ENCODE data around the gene MEGF11. TPM values are rescaled to one million over a fixed set of nuclear protein-coding genes. Genes with fewer than 3 reads are reported as not detected.

MEGF11 gene
- total RNA-seq, 1 experiment from 2014 or later = not detected

GRCh38 chr15:66025015-66025452 lies 228.5 kb downstream of the MEGF11 start:
- Histone ChIP-seq H3F3A (ENCODE audit: insufficient read depth, low read depth) (peaks cover 4% of the 10 kb centered on the region; the same call in 1 of the 2 replicates), H3K27me3 (ENCODE audit: insufficient read depth, low read depth) (no peaks in the 10 kb centered on the region), H3K4me3 (no peak overlapping the region), H3K36me3 (ENCODE audit: low read depth) (no peaks in the 10 kb centered on the region), H4K20me1 (ENCODE audit: insufficient read depth) (no peaks in the 10 kb centered on the region), H3K9me3 (ENCODE audit: insufficient read depth, low read depth) (no peaks in the 10 kb centered on the region), H3K9me2 (ENCODE audit: insufficient read depth) (no peaks in the 10 kb centered on the region), H3K27ac (no peak overlapping the region), H2AFZ (no peak overlapping the region), H3K79me2 (ENCODE audit: low read depth) (no peaks in the 10 kb centered on the region), H3K4me2 (no peak overlapping the region), H3K4me1 (replicated peaks; ENCODE audit: insufficient read depth) (peaks cover 12% of the 10 kb centered on the region)
- BruUV-seq (replicated peaks) = no TSS peak
- intact Hi-C loops (cut with micrococcal nuclease; ENCODE audit: unreplicated experiment) = no loop called here
- no peak for TF ChIP-seq EZH2 (IDR thresholded peaks at IDR 0.05; ENCODE audit: low read depth)
- TF ChIP-seq, protein P1, sequence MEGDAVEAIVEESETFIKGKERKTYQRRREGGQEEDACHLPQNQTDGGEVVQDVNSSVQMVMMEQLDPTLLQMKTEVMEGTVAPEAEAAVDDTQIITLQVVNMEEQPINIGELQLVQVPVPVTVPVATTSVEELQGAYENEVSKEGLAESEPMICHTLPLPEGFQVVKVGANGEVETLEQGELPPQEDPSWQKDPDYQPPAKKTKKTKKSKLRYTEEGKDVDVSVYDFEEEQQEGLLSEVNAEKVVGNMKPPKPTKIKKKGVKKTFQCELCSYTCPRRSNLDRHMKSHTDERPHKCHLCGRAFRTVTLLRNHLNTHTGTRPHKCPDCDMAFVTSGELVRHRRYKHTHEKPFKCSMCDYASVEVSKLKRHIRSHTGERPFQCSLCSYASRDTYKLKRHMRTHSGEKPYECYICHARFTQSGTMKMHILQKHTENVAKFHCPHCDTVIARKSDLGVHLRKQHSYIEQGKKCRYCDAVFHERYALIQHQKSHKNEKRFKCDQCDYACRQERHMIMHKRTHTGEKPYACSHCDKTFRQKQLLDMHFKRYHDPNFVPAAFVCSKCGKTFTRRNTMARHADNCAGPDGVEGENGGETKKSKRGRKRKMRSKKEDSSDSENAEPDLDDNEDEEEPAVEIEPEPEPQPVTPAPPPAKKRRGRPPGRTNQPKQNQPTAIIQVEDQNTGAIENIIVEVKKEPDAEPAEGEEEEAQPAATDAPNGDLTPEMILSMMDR (conservative IDR thresholded peaks at IDR 0.05) = no peak
- DNase-seq = no peak
- ChIA-PET POLR2A (ENCODE audit: unreplicated experiment) (no interaction called here), CTCF (interaction anchor here (0.7 kb wide), 1 partner anchor 17 kb away, joined by 7 read pairs; no protein-coding TSS in a partner anchor)

DNA sequence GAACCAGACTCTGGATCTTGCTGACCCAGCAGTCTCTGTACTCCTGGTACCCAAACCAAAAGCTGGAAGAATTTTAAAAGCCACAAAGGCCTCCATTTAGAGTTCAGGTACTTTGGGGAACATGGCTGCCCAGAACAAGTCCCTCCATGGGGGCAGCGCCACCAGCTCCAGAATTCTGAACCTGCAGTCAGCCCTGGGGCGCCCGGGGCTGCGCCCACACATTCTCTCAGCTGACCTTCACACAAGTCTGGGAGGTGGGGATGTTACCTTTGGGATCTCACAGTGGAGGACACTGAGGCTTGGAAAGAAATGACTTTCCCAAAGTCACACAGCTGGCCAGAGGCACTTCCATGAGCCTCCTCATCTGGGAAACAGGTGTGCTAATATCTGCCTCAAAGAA lies 229.4 kb downstream of the MEGF11 start:
- BruUV-seq (replicated peaks) = no TSS peak
- Histone ChIP-seq H3K4me1 (replicated peaks; ENCODE audit: insufficient read depth) (peaks cover 12% of the 10 kb centered on the region), H3K27ac (no peak overlapping the region), H3K4me3 (no peak overlapping the region), H3K4me2 (no peak overlapping the region), H3K79me2 (ENCODE audit: low read depth) (no peaks in the 10 kb centered on the region), H3K27me3 (ENCODE audit: insufficient read depth, low read depth) (no peaks in the 10 kb centered on the region), H3K9me2 (ENCODE audit: insufficient read depth) (no peaks in the 10 kb centered on the region), H3F3A (ENCODE audit: insufficient read depth, low read depth) (peaks cover 4% of the 10 kb centered on the region; the same call in 1 of the 2 replicates), H4K20me1 (ENCODE audit: insufficient read depth) (no peaks in the 10 kb centered on the region), H3K9me3 (ENCODE audit: insufficient read depth, low read depth) (no peaks in the 10 kb centered on the region), H2AFZ (no peak overlapping the region), H3K36me3 (ENCODE audit: low read depth) (no peaks in the 10 kb centered on the region)
- DNase-seq = no peak
- TF ChIP-seq EZH2 (IDR thresholded peaks at IDR 0.05; ENCODE audit: low read depth) = no peak
- TF ChIP-seq, protein P1 (conservative IDR thresholded peaks at IDR 0.05) = no peak
- ChIA-PET CTCF (interaction anchor here (0.7 kb wide), 1 partner anchor 892 kb away, joined by 4 read pairs; no protein-coding TSS in a partner anchor), POLR2A (ENCODE audit: unreplicated experiment) (no interaction called here)
- intact Hi-C loops (cut with micrococcal nuclease; ENCODE audit: unreplicated experiment) = no loop called here

DNA sequence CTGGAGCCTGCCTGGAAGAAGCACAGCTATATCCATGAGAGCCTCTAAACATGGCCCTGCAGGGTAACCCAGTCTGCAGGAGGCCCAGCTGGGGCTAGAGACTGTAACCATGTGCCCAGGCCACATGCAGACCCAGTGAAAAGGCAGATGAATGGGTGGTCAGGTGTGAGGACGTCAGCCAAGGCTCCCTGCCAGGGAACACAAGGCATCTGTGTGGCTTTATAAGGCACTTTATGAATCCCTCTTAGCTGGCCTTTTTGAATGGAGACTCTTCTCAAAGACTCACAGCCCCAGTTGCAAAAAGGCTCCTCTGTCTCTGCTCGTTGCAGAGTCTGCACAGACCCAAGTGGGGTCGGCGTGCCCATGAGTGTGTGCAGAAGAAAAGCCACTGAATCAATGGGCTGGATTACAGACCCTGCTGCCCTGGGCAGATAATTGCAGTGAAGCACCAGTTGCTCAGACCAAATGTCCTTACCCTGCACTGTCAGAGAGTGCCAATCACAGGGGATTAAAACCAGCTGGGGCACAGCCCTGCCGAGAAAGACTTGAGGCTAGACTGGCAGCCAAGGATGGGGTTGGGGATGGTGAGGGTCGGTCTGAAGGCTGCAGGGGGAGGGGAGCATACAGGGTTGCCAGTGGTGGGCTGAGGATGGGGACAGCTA lies 230.1 kb downstream of the MEGF11 start:
- DNase-seq = no peak
- POLR2A ChIA-PET (ENCODE audit: unreplicated experiment) = interaction anchor here (0.5 to 0.6 kb wide), 2 partner anchors 9 to 98 kb away, joined by 3 to 4 read pairs; no protein-coding TSS in a partner anchor
- Histone ChIP-seq H2AFZ (no peak overlapping the region), H3K4me2 (no peak overlapping the region), H3K79me2 (ENCODE audit: low read depth) (no peaks in the 10 kb centered on the region), H3K27ac (no peak overlapping the region), H3F3A (ENCODE audit: insufficient read depth, low read depth) (peaks cover 4% of the 10 kb centered on the region; the same call in 1 of the 2 replicates), H3K4me3 (no peak overlapping the region), H3K4me1 (replicated peaks; ENCODE audit: insufficient read depth) (peaks cover 12% of the 10 kb centered on the region), H3K9me3 (ENCODE audit: insufficient read depth, low read depth) (no peaks in the 10 kb centered on the region), H3K27me3 (ENCODE audit: insufficient read depth, low read depth) (no peaks in the 10 kb centered on the region), H4K20me1 (ENCODE audit: insufficient read depth) (no peaks in the 10 kb centered on the region), H3K9me2 (ENCODE audit: insufficient read depth) (no peaks in the 10 kb centered on the region), H3K36me3 (ENCODE audit: low read depth) (no peaks in the 10 kb centered on the region)
- BruUV-seq (replicated peaks) = no TSS peak
- intact Hi-C loops (cut with micrococcal nuclease; ENCODE audit: unreplicated experiment) = no loop called here
- CTCF ChIA-PET = no interaction called here
- TF ChIP-seq, protein P1 (conservative IDR thresholded peaks at IDR 0.05) = no peak
- no peak for TF ChIP-seq EZH2 (IDR thresholded peaks at IDR 0.05; ENCODE audit: low read depth)
